Neural progenitor cell (in vitro differentiated cells): ENCODE measurements around the gene PPP1R27. TPM values are rescaled to one million over a fixed set of nuclear protein-coding genes. Genes with fewer than 3 reads are reported as not detected.

ENCODE experiments used
- DNase-seq: peaks from one replicate; pipeline ENCODE4 v3.0.0-alpha.2; 2016; ENCODE audit warnings: low spot score
- H2AFZ ChIP-seq: fragments of 200-600 bp; sonication (generic); replicated peaks from 2 replicates; pipeline ENCODE4 v1.6.1; 2016; ENCODE audit warnings: antibody characterized with exemption
- H3F3A ChIP-seq: fragments of 200-600 bp; sonication (generic); 2 replicates; pipeline ENCODE4 v1.6.1; 2016; ENCODE audit warnings: antibody characterized with exemption, low read depth
- H3K27ac ChIP-seq: fragments of 200-600 bp; sonication (generic); 2 replicates; pipeline ENCODE4 v1.5.1; 2016; ENCODE audit warnings: mild to moderate bottlenecking
- H3K27me3 ChIP-seq: fragments of 200-600 bp; sonication (generic); 2 replicates; pipeline ENCODE4 v1.6.1; 2016; ENCODE audit warnings: mild to moderate bottlenecking, moderate library complexity
- H3K36me3 ChIP-seq: fragments of 200-600 bp; sonication (generic); 2 replicates; pipeline ENCODE4 v1.5.1; 2016
- H3K4me1 ChIP-seq: fragments of 200-600 bp; sonication (generic); 2 replicates; pipeline ENCODE4 v1.6.1; 2016; ENCODE audit warnings: mixed run types
- H3K4me2 ChIP-seq: fragments of 200-600 bp; sonication (generic); 2 replicates; pipeline ENCODE4 v1.6.1; 2016
- H3K4me3 ChIP-seq: fragments of 200-600 bp; sonication (generic); 2 replicates; pipeline ENCODE4 v1.5.1; 2016
- H3K79me2 ChIP-seq: fragments of 200-600 bp; sonication (generic); 2 replicates; pipeline ENCODE4 v1.6.1; 2016; ENCODE audit warnings: low read depth
- H3K9ac ChIP-seq: fragments of 200-600 bp; sonication (generic); 2 replicates; pipeline ENCODE4 v1.6.1; 2016
- H3K9me3 ChIP-seq: fragments of 200-600 bp; sonication (generic); 2 replicates; pipeline ENCODE4 v1.5.1; 2016; ENCODE audit warnings: low read depth
- H4K20me1 ChIP-seq: fragments of 200-600 bp; sonication (generic); 2 replicates; pipeline ENCODE4 v1.6.1; 2016; ENCODE audit warnings: low read depth
- H3K27ac Mint-ChIP-seq: 3 replicates; pipeline ENCODE4 v1.8.0; 2021; ENCODE audit warnings: mixed read lengths
- H3K27me3 Mint-ChIP-seq: 2 replicates; pipeline ENCODE4 v1.8.0; 2022; ENCODE audit warnings: low read depth, mild to moderate bottlenecking, inconsistent platforms, moderate library complexity, mixed read lengths; ENCODE audit not compliant: insufficient read depth
- H3K36me3 Mint-ChIP-seq: 3 replicates; pipeline ENCODE4 v1.8.0; 2021; ENCODE audit warnings: mixed read lengths
- H3K4me1 Mint-ChIP-seq: 3 replicates; pipeline ENCODE4 v1.8.0; 2021; ENCODE audit warnings: mixed read lengths
- H3K4me3 Mint-ChIP-seq: 3 replicates; pipeline ENCODE4 v1.8.0; 2021; ENCODE audit warnings: mild to moderate bottlenecking, moderate library complexity, mixed read lengths
- H3K9me3 Mint-ChIP-seq: 3 replicates; pipeline ENCODE4 v1.8.0; 2020; ENCODE audit warnings: mixed read lengths
- CTCF ChIP-seq: fragments of 200-600 bp; sonication (generic); IDR thresholded peaks from 2 replicates; pipeline ENCODE4 v1.5.1; 2017; ENCODE audit warnings: antibody characterized with exemption, mild to moderate bottlenecking
- EZH2 ChIP-seq: fragments of 200-600 bp; sonication (generic); IDR thresholded peaks from 2 replicates; pipeline ENCODE4 v1.6.1; 2017; ENCODE audit warnings: antibody characterized with exemption, mild to moderate bottlenecking, moderate library complexity
- EZH2phosphoT487 ChIP-seq: fragments of 200-600 bp; sonication (generic); IDR thresholded peaks from 2 replicates; pipeline ENCODE4 v1.6.1; 2017; ENCODE audit warnings: antibody characterized with exemption
- total RNA-seq: library from RNA; depleted of rRNA; stranded (reverse); fragments of >200 nt; gene quantifications from 2 replicates; pipeline ENCODE4 v1.2.3, GENCODE V29; 2015; ENCODE audit warnings: low replicate concordance

Gene PPP1R27
- total RNA-seq, 1 donor from 2014 or later, result not detected

GRCh38 chr17:81802856-81803643 is 31.8 kb downstream of the PPP1R27 start:
- Histone ChIP-seq H3F3A (peaks cover 3% of the 10 kb centered on the region), H2AFZ (no peak overlapping the region), H3K9me3 (no peaks in the 10 kb centered on the region), H3K4me2 (peak overlapping the region; percentile 88), H3K36me3 (no peaks in the 10 kb centered on the region), H3K9ac (no peak overlapping the region), H3K27ac (no peak overlapping the region), H3K27me3 (peaks cover 89% of the 10 kb centered on the region), H4K20me1 (peaks cover 2% of the 10 kb centered on the region), H3K4me1 (peaks cover 12% of the 10 kb centered on the region), H3K4me3 (peak overlapping the region; percentile 49), H3K79me2 (no peaks in the 10 kb centered on the region)
- Mint-ChIP-seq H3K27ac (no peak overlapping the region), H3K27me3 (peaks cover 54% of the 10 kb centered on the region), H3K4me1 (no peaks in the 10 kb centered on the region), H3K9me3 (peaks cover 17% of the 10 kb centered on the region), H3K4me3 (peak overlapping the region; percentile 65), H3K36me3 (no peaks in the 10 kb centered on the region)
- TF ChIP-seq CTCF, result no peak
- no peak for TF ChIP-seq EZH2phosphoT487
- TF ChIP-seq EZH2, result no peak
- no peak for DNase-seq

- H3K9me3 ChIP-seq, result no peaks in the 10 kb centered on the region
- TF ChIP-seq EZH2phosphoT487 (no peak), EZH2 (no peak), CTCF (no peak)
- H3K4me1 ChIP-seq, result peaks cover 12% of the 10 kb centered on the region
- peaks cover 81% of the 10 kb centered on the region for H3K27me3 ChIP-seq
- H3K79me2 ChIP-seq, result no peaks in the 10 kb centered on the region
- Mint-ChIP-seq H3K9me3 (peaks cover 17% of the 10 kb centered on the region), H3K27me3 (peaks cover 50% of the 10 kb centered on the region), H3K27ac (no peak overlapping the region), H3K36me3 (no peaks in the 10 kb centered on the region), H3K4me3 (peak overlapping the region; percentile 65), H3K4me1 (no peaks in the 10 kb centered on the region)
- no peak overlapping the region for H3K4me2 ChIP-seq
- H3K36me3 ChIP-seq, result no peaks in the 10 kb centered on the region
- no peak overlapping the region for H3K9ac ChIP-seq
- no peak overlapping the region for H2AFZ ChIP-seq
- H3K4me3 ChIP-seq, result no peak overlapping the region
- H4K20me1 ChIP-seq, result peaks cover 2% of the 10 kb centered on the region
- peaks cover under 1% of the 10 kb centered on the region for H3F3A ChIP-seq
- no peak overlapping the region for H3K27ac ChIP-seq
- no peak for DNase-seq
Observed at GRCh38 chr17:81802048-81802758, 32.6 kb downstream of the PPP1R27 start.

GRCh38 chr17:81801327-81801726 is 33.5 kb downstream of the PPP1R27 start:
- Histone ChIP-seq H3F3A (no peaks in the 10 kb centered on the region), H3K9ac (no peak overlapping the region), H3K4me2 (no peak overlapping the region), H3K27me3 (peaks cover 72% of the 10 kb centered on the region), H4K20me1 (peaks cover 2% of the 10 kb centered on the region), H3K9me3 (no peaks in the 10 kb centered on the region), H3K27ac (no peak overlapping the region), H3K36me3 (no peaks in the 10 kb centered on the region), H3K4me1 (peaks cover 12% of the 10 kb centered on the region), H3K4me3 (no peak overlapping the region), H2AFZ (no peak overlapping the region), H3K79me2 (no peaks in the 10 kb centered on the region)
- TF ChIP-seq EZH2, result no peak
- TF ChIP-seq EZH2phosphoT487, result no peak
- TF ChIP-seq CTCF, result no peak
- no peaks in the 10 kb centered on the region for H3K4me1 Mint-ChIP-seq
- no peaks in the 10 kb centered on the region for H3K36me3 Mint-ChIP-seq
- no peak for DNase-seq
- H3K4me3 Mint-ChIP-seq, result no peak overlapping the region
- H3K27ac Mint-ChIP-seq, result no peak overlapping the region
- peaks cover 17% of the 10 kb centered on the region for H3K9me3 Mint-ChIP-seq
- peaks cover 48% of the 10 kb centered on the region for H3K27me3 Mint-ChIP-seq
